GM12874 (cell line): ENCODE measurements around the gene CUBN.

ENCODE experiments used
- CTCF ChIP-seq: IDR thresholded peaks from 2 replicates; pipeline ENCODE4 v1.5.1; 2011; ENCODE audit warnings: low read depth, mild to moderate bottlenecking, control low read depth, low read length, moderate library complexity; ENCODE audit not compliant: insufficient read depth

The CUBN gene

DNA sequence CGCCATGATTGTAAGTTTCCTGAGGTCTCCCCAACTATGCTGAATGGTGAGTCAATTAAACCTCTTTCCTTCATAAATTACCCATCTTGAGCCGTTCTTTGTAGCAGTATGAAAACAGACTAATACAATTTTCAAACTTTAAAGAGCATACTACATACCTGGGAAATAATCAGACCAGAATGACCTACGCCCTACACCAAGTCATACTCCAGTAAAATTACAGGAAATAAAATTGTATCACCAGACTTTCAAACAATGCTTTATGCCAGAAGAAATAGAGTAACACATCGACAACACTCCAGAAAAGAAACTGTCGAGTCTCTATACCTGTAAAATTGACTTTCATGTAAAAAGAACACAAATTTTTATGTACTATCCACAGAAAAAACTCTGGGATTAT is 331.0 kb downstream of the CUBN start:
- no peak for TF ChIP-seq CTCF

- no peak for TF ChIP-seq CTCF
Observed at GRCh38 chr10:16795410-16796073, 334.1 kb downstream of the CUBN start.

- TF ChIP-seq CTCF, result no peak
Observed at GRCh38 chr10:16794005-16794404, 335.6 kb downstream of the CUBN start.

GRCh38 chr10:16792675-16793074 is 336.9 kb downstream of the CUBN start:
- TF ChIP-seq CTCF, result no peak

DNA sequence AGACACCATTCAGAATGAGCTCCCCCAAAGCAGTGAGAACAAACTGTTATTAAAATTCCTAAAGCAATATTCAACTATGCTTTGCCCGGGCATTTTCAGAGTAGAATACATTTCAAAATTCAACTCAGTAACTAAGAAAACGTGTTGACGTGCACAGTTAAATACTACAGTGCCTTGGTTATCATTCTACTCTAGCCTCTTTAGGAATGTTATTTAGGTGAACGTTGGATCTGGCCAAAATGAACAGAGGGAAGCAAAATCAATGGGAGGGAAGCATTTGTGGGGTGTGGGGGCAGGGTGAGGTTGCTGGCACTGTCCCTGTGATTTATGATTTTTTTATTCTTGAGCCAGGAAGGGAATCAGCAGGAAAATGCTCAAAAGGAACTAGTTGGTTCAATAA is 339.8 kb downstream of the CUBN start:
- TF ChIP-seq CTCF, result no peak

- TF ChIP-seq CTCF, result no peak
Observed at GRCh38 chr10:16789261-16789660, 340.4 kb downstream of the CUBN start.

DNA sequence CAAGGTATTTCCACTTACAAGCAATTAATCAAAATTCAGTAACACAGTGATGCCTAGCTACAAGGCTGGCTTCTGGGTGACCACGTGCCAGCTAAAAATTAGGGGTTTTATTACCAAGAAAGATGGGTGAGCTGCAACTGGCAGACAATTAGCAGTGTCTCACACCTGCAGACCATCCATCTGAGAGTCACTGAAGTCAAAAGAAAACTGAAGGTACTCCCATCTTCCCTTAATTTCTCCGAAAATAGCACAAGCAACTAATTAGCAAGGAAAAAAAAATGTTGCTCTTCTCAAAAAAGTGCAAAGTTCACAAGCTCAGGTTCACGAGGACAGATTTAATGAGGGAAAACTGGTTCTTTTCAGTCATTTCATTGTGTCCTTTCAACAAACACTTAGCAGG is 340.8 kb downstream of the CUBN start:
- TF ChIP-seq CTCF, result no peak
